Measurements from ENCODE around the gene ABI2.
"Not testable (repeated sequence)": the region's sequence is repeated elsewhere in the genome, so short reads cannot be mapped to it uniquely, and the experiment has no call there.

The ABI2 gene

DNA sequence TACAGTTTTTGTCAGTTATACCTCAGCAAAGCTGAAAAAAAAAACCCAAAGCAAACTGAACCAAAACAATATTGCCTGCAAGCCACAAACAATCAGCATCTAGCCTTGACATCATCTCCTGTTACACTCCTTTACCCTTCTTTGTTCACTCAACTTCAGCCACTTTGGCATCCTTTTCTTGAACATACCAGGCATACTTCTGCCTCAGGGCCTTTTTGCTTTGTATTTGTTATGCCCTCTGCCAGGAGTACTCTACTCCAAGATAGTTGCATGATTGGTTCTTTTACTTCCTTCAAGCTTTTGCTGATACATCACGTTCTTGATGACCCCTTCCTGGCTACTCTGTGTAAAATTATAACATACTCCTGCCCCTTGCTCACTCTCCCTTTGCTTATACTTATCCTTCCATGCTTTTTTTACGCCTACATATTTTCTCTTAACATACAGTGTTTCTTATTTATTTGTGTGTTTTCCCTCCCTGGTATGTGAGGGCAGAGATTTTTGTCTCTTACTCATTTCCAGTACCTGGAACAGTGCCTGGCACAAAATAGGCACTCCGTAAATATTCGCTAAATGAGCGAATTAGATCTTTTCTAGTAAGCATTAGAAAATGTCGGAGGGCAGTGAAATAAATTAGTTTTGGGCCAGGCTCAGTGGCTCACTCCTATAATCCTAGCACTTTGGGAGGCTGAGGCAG lies 12.7 kb downstream of the ABI2 start:
- Histone ChIP-seq H3K36me3 (replicated peaks; ENCODE audit: insufficient read depth, low read length) (no peaks in the 10 kb centered on the region), H3K4me2 (ENCODE audit: low read depth, low read length) (no peak overlapping the region), H3K4me1 (ENCODE audit: low read length) (no peaks in the 10 kb centered on the region), H2AFZ (ENCODE audit: low read length) (no peak overlapping the region), H3F3A (ENCODE audit: insufficient read depth, low read length) (no peaks in the 10 kb centered on the region), H4K20me1 (ENCODE audit: insufficient read depth, low read length) (no peaks in the 10 kb centered on the region; the same call in 1 of the 2 replicates), H3K9ac (ENCODE audit: low read length) (no peak overlapping the region), H3K79me2 (ENCODE audit: low read length) (peaks cover 19% of the 10 kb centered on the region), H3K27ac (ENCODE audit: low read length) (no peak overlapping the region), H3K4me3 (ENCODE audit: low read length) (no peak overlapping the region), H3K9me2 (replicated peaks; ENCODE audit: insufficient read depth, low read length) (no peaks in the 10 kb centered on the region), H3K27me3 (replicated peaks; ENCODE audit: insufficient read depth, low read length) (no peaks in the 10 kb centered on the region), H3K9me3 (replicated peaks; ENCODE audit: insufficient read depth, low read length) (no peaks in the 10 kb centered on the region)
- DNase-seq: no peak
- TF ChIP-seq, protein P1, sequence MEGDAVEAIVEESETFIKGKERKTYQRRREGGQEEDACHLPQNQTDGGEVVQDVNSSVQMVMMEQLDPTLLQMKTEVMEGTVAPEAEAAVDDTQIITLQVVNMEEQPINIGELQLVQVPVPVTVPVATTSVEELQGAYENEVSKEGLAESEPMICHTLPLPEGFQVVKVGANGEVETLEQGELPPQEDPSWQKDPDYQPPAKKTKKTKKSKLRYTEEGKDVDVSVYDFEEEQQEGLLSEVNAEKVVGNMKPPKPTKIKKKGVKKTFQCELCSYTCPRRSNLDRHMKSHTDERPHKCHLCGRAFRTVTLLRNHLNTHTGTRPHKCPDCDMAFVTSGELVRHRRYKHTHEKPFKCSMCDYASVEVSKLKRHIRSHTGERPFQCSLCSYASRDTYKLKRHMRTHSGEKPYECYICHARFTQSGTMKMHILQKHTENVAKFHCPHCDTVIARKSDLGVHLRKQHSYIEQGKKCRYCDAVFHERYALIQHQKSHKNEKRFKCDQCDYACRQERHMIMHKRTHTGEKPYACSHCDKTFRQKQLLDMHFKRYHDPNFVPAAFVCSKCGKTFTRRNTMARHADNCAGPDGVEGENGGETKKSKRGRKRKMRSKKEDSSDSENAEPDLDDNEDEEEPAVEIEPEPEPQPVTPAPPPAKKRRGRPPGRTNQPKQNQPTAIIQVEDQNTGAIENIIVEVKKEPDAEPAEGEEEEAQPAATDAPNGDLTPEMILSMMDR (IDR thresholded peaks at IDR 0.05; ENCODE audit: low read length): no peak
- TF ChIP-seq EZH2phosphoT487 (IDR thresholded peaks at IDR 0.05; ENCODE audit: low read length) (no peak), EZH2 (optimal IDR thresholded peaks at IDR 0.05; ENCODE audit: low read depth, low read length) (no peak)

DNA sequence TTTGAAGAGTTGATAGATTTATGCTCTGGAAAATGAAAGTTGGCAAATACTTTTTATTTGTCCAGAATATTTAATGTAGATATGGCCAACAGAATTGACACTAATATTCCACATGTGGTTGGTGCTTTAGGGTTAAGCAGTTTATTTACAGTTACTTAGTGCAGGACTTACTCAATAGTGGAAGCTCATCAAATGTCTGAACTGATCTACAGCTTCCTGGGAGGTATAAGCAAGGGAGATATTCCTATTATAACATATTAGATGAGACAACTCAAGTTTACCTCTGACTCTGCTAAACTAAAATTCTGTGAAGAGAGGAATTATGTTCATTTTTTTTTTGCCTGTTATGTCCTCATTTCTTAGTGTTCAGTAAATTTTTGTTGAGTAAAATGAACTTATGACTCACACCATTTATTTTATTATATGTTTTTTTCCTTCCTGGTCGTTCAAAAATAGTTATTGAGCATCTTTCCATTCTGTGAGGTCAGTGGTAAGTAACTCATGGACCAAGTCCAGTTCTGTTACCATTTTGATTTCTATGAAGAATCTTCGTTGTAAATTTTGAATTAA lies 13.6 kb downstream of the ABI2 start:
- Histone ChIP-seq H3K9me2 (replicated peaks; ENCODE audit: insufficient read depth, low read length) (no peaks in the 10 kb centered on the region), H4K20me1 (ENCODE audit: insufficient read depth, low read length) (no peaks in the 10 kb centered on the region; the same call in 1 of the 2 replicates), H3K27me3 (replicated peaks; ENCODE audit: insufficient read depth, low read length) (no peaks in the 10 kb centered on the region), H3K27ac (ENCODE audit: low read length) (no peak overlapping the region), H3K4me2 (ENCODE audit: low read depth, low read length) (no peak overlapping the region), H3K36me3 (replicated peaks; ENCODE audit: insufficient read depth, low read length) (no peaks in the 10 kb centered on the region), H3K9ac (ENCODE audit: low read length) (no peak overlapping the region), H3K4me3 (ENCODE audit: low read length) (no peak overlapping the region), H3K9me3 (replicated peaks; ENCODE audit: insufficient read depth, low read length) (no peaks in the 10 kb centered on the region), H3K79me2 (ENCODE audit: low read length) (peaks cover 10% of the 10 kb centered on the region), H2AFZ (ENCODE audit: low read length) (no peak overlapping the region), H3F3A (ENCODE audit: insufficient read depth, low read length) (no peaks in the 10 kb centered on the region), H3K4me1 (ENCODE audit: low read length) (no peaks in the 10 kb centered on the region)
- TF ChIP-seq, protein P1 (IDR thresholded peaks at IDR 0.05; ENCODE audit: low read length): no peak
- TF ChIP-seq EZH2phosphoT487 (IDR thresholded peaks at IDR 0.05; ENCODE audit: low read length) (no peak), EZH2 (optimal IDR thresholded peaks at IDR 0.05; ENCODE audit: low read depth, low read length) (no peak)
- no peak for DNase-seq

DNA sequence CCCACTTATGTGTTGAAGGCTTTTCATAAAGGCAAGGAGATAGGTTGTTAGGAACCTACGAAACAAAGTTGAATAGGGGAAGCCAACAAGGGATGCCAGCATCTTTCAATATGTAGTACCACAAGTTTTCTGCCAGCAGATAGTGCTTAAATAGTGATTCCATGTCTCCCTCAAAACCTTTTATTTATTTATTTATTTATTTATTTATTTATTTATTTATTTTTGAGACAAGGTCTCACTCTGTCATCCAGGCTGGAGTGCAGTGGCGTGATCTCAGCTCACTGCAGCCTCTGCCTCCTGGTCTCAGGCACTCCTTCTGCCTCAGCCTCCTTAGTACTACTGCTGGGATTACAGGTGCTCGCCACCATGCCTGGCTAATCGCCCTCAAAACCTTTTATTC lies 14.2 kb downstream of the ABI2 start:
- H2AFZ ChIP-seq (ENCODE audit: low read length); H3K9me2 ChIP-seq (replicated peaks; ENCODE audit: insufficient read depth, low read length); H3F3A ChIP-seq (ENCODE audit: insufficient read depth, low read length); H3K27ac ChIP-seq (ENCODE audit: low read length); H3K9me3 ChIP-seq (replicated peaks; ENCODE audit: insufficient read depth, low read length); H3K4me3 ChIP-seq (ENCODE audit: low read length); H3K79me2 ChIP-seq (ENCODE audit: low read length); H4K20me1 ChIP-seq (ENCODE audit: insufficient read depth, low read length); DNase-seq; H3K27me3 ChIP-seq (replicated peaks; ENCODE audit: insufficient read depth, low read length); H3K4me1 ChIP-seq (ENCODE audit: low read length); H3K4me2 ChIP-seq (ENCODE audit: low read depth, low read length); H3K9ac ChIP-seq (ENCODE audit: low read length); H3K36me3 ChIP-seq (replicated peaks; ENCODE audit: insufficient read depth, low read length): not testable (repeated sequence)

DNA sequence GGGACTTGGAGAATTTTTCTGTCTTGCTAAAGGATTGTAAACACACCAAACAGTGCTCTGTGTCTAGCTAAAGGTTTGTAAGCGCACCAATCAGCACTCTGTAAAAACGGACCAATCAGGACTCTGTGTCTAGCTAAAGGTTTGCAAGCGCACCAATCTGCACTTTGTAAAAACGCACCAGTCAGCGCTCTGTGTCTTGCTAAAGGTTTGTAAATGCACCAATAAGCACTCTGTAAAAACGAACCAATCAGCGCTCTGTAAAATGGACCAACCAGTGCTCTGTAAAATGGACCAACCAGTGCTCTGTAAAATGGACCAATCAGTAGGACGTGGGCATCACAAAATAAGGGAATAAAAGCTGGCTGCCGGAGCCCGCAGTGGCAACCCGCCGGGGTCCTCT lies 16.5 kb downstream of the ABI2 start:
- no peak for DNase-seq
- Histone ChIP-seq H3K27ac (ENCODE audit: low read length) (no peak overlapping the region), H3F3A (ENCODE audit: insufficient read depth, low read length) (no peaks in the 10 kb centered on the region), H3K9ac (ENCODE audit: low read length) (no peak overlapping the region), H3K36me3 (replicated peaks; ENCODE audit: insufficient read depth, low read length) (no peaks in the 10 kb centered on the region), H3K4me3 (ENCODE audit: low read length) (no peak overlapping the region), H3K9me3 (replicated peaks; ENCODE audit: insufficient read depth, low read length) (no peaks in the 10 kb centered on the region), H3K27me3 (replicated peaks; ENCODE audit: insufficient read depth, low read length) (no peaks in the 10 kb centered on the region), H4K20me1 (ENCODE audit: insufficient read depth, low read length) (no peaks in the 10 kb centered on the region), H2AFZ (ENCODE audit: low read length) (no peak overlapping the region), H3K4me1 (ENCODE audit: low read length) (no peaks in the 10 kb centered on the region), H3K9me2 (replicated peaks; ENCODE audit: insufficient read depth, low read length) (no peaks in the 10 kb centered on the region), H3K79me2 (ENCODE audit: low read length) (0 out of 2 replicates have a peak, but pooled peaks cover 3% of the 10 kb centered on the region), H3K4me2 (ENCODE audit: low read depth, low read length) (no peak overlapping the region)
- TF ChIP-seq EZH2 (optimal IDR thresholded peaks at IDR 0.05; ENCODE audit: low read depth, low read length) (no peak), EZH2phosphoT487 (IDR thresholded peaks at IDR 0.05; ENCODE audit: low read length) (no peak)
- TF ChIP-seq, protein P1 (IDR thresholded peaks at IDR 0.05; ENCODE audit: low read length): no peak

Data from MM.1S (cell line).